Measurements from ENCODE around the gene GRIK4.

GRIK4 gene

GRCh38 chr11:120548682-120549209 lies 37.2 kb downstream of the GRIK4 start:
- TF ChIP-seq SIN3A (IDR thresholded peaks at IDR 0.05; ENCODE audit: borderline replicate concordance, insufficient read depth, low read length) = no peak
- TF ChIP-seq POLR2AphosphoS5 (IDR thresholded peaks at IDR 0.05; ENCODE audit: low read depth, low read length) = no peak
- no peak for TF ChIP-seq FOXP2 (optimal IDR thresholded peaks at IDR 0.05; ENCODE audit: borderline replicate concordance, extremely low read depth, extremely low read length, insufficient read depth)
- TF ChIP-seq REST (IDR thresholded peaks at IDR 0.05; ENCODE audit: insufficient read depth in 1 of 2, low read depth in 2 of 2, low read length in 2 of 2) = no peak
- no peak for TF ChIP-seq TAF1 (IDR thresholded peaks at IDR 0.05; ENCODE audit: borderline replicate concordance, insufficient read depth, low read length)

GRCh38 chr11:120549346-120549745 lies 37.8 kb downstream of the GRIK4 start:
- TF ChIP-seq REST (IDR thresholded peaks at IDR 0.05; ENCODE audit: insufficient read depth in 1 of 2, low read depth in 2 of 2, low read length in 2 of 2) = no peak
- no peak for TF ChIP-seq TAF1 (IDR thresholded peaks at IDR 0.05; ENCODE audit: borderline replicate concordance, insufficient read depth, low read length)
- no peak for TF ChIP-seq POLR2AphosphoS5 (IDR thresholded peaks at IDR 0.05; ENCODE audit: low read depth, low read length)
- no peak for TF ChIP-seq FOXP2 (optimal IDR thresholded peaks at IDR 0.05; ENCODE audit: borderline replicate concordance, extremely low read depth, extremely low read length, insufficient read depth)
- TF ChIP-seq SIN3A (IDR thresholded peaks at IDR 0.05; ENCODE audit: borderline replicate concordance, insufficient read depth, low read length) = no peak

- no peak for TF ChIP-seq FOXP2 (optimal IDR thresholded peaks at IDR 0.05; ENCODE audit: borderline replicate concordance, extremely low read depth, extremely low read length, insufficient read depth)
- no peak for TF ChIP-seq POLR2AphosphoS5 (IDR thresholded peaks at IDR 0.05; ENCODE audit: low read depth, low read length)
- TF ChIP-seq SIN3A (IDR thresholded peaks at IDR 0.05; ENCODE audit: borderline replicate concordance, insufficient read depth, low read length) = no peak
- no peak for TF ChIP-seq TAF1 (IDR thresholded peaks at IDR 0.05; ENCODE audit: borderline replicate concordance, insufficient read depth, low read length)
- TF ChIP-seq REST (IDR thresholded peaks at IDR 0.05; ENCODE audit: insufficient read depth in 1 of 2, low read depth in 2 of 2, low read length in 2 of 2) = no peak
Observed at GRCh38 chr11:120550007-120550406, 38.5 kb downstream of the GRIK4 start.

- TF ChIP-seq SIN3A (IDR thresholded peaks at IDR 0.05; ENCODE audit: borderline replicate concordance, insufficient read depth, low read length) (no peak), TAF1 (IDR thresholded peaks at IDR 0.05; ENCODE audit: borderline replicate concordance, insufficient read depth, low read length) (no peak), REST (IDR thresholded peaks at IDR 0.05; ENCODE audit: insufficient read depth in 1 of 2, low read depth in 2 of 2, low read length in 2 of 2) (no peak), FOXP2 (optimal IDR thresholded peaks at IDR 0.05; ENCODE audit: borderline replicate concordance, extremely low read depth, extremely low read length, insufficient read depth) (no peak), POLR2AphosphoS5 (IDR thresholded peaks at IDR 0.05; ENCODE audit: low read depth, low read length) (no peak)
Observed at GRCh38 chr11:120551191-120551590, 39.6 kb downstream of the GRIK4 start.

All from PFSK-1 (cell line).